ENCODE results near the gene PUS3.

PUS3 gene

GRCh38 chr11:125929445-125930075, 26.6 kb upstream of the PUS3 start:
- H3K4me3 Mint-ChIP-seq = no peak overlapping the region

GRCh38 chr11:125926682-125927081, 23.7 kb upstream of the PUS3 start:
- Mint-ChIP-seq H3K27ac (no peak overlapping the region), H3K27me3 (ENCODE audit: low read depth, poor library complexity) (peaks cover 10% of the 10 kb centered on the region), H3K4me3 (no peak overlapping the region), H3K36me3 (ENCODE audit: low read depth) (no peaks in the 10 kb centered on the region), H3K4me1 (peaks cover 24% of the 10 kb centered on the region), H3K9me3 (no peaks in the 10 kb centered on the region)
- DNase-seq = no peak
- no peak for TF ChIP-seq CTCF (IDR thresholded peaks at IDR 0.05)

More at GRCh38 chr11:125929445-125930075, 26.6 kb upstream of the PUS3 start:
- Mint-ChIP-seq H3K36me3 (ENCODE audit: low read depth) (no peaks in the 10 kb centered on the region), H3K27ac (no peak overlapping the region), H3K9me3 (no peaks in the 10 kb centered on the region), H3K4me1 (peaks cover 36% of the 10 kb centered on the region), H3K27me3 (ENCODE audit: low read depth, poor library complexity) (peaks cover 10% of the 10 kb centered on the region)
- no peak for TF ChIP-seq CTCF (IDR thresholded peaks at IDR 0.05)
- no peak for DNase-seq

GRCh38 chr11:125925804-125926203, 22.8 kb upstream of the PUS3 start:
- Mint-ChIP-seq H3K4me3 (no peak overlapping the region), H3K36me3 (ENCODE audit: low read depth) (no peaks in the 10 kb centered on the region), H3K27ac (no peak overlapping the region), H3K9me3 (no peaks in the 10 kb centered on the region), H3K27me3 (ENCODE audit: low read depth, poor library complexity) (peaks cover 10% of the 10 kb centered on the region), H3K4me1 (peaks cover 18% of the 10 kb centered on the region)
- TF ChIP-seq CTCF (IDR thresholded peaks at IDR 0.05) = no peak
- no peak for DNase-seq

- Mint-ChIP-seq H3K27me3 (ENCODE audit: low read depth, poor library complexity) (peaks cover 12% of the 10 kb centered on the region), H3K36me3 (ENCODE audit: low read depth) (no peaks in the 10 kb centered on the region), H3K4me3 (no peak overlapping the region), H3K9me3 (no peaks in the 10 kb centered on the region), H3K27ac (no peak overlapping the region), H3K4me1 (peaks cover 18% of the 10 kb centered on the region)
- no peak for DNase-seq
- no peak for TF ChIP-seq CTCF (IDR thresholded peaks at IDR 0.05)
Measured at GRCh38 chr11:125925247-125925740, 22.3 kb upstream of the PUS3 start.

GRCh38 chr11:125924384-125925007, 21.5 kb upstream of the PUS3 start:
- Mint-ChIP-seq H3K4me3 (no peak overlapping the region), H3K27ac (no peak overlapping the region), H3K36me3 (ENCODE audit: low read depth) (no peaks in the 10 kb centered on the region), H3K9me3 (no peaks in the 10 kb centered on the region), H3K4me1 (peaks cover 18% of the 10 kb centered on the region), H3K27me3 (ENCODE audit: low read depth, poor library complexity) (peaks cover 12% of the 10 kb centered on the region)
- TF ChIP-seq CTCF (IDR thresholded peaks at IDR 0.05) = no peak
- DNase-seq = no peak

GRCh38 chr11:125923633-125924032, 20.6 kb upstream of the PUS3 start:
- Mint-ChIP-seq H3K9me3 (no peaks in the 10 kb centered on the region), H3K27ac (no peak overlapping the region), H3K4me3 (no peak overlapping the region), H3K36me3 (ENCODE audit: low read depth) (no peaks in the 10 kb centered on the region), H3K4me1 (peaks cover 18% of the 10 kb centered on the region), H3K27me3 (ENCODE audit: low read depth, poor library complexity) (peaks cover 15% of the 10 kb centered on the region)
- DNase-seq = no peak
- TF ChIP-seq CTCF (IDR thresholded peaks at IDR 0.05) = no peak

Data from nephron progenitor cell (in vitro differentiated cells).